ENCODE data around the gene CPHXL2.

The CPHXL2 gene

DNA sequence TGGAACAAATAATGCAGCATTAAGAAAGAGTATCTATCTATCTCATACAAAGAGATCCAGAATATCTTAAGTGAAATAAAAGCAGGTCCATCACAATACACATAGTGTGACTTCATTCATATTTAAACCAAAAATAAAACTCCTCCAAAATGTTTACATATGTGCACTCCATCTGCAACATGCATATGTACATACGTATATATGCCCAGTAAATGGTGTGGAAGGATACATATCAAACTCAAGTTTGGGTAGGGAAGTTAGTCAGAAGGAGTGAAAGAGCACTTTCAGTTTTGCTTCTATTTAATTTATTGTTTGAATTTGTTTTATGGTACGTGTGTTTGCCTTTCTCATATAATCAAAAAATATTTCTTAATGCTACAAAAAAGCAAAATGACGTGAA, 41.8 kb downstream of the CPHXL2 start:
- no peak for DNase-seq

DNA sequence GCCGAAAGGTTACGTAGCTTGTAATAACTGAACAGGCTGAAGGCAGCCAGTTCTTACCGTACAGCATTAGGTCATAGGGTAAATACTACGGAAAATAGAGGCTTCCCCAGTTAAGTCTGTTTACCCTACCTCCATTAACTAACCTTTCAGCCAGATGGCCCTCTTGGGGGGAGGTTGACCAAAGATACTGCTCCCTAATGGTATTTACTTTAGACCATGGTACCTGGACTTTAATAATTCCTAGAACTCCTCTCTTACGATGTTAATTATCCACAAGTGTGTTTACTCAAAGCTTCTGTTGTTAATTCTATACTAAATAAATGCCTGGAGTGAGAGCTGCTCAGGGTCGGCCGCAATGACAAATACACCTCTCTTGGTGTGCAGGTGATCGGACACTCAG, 44.0 kb downstream of the CPHXL2 start:
- DNase-seq, result no peak

DNA sequence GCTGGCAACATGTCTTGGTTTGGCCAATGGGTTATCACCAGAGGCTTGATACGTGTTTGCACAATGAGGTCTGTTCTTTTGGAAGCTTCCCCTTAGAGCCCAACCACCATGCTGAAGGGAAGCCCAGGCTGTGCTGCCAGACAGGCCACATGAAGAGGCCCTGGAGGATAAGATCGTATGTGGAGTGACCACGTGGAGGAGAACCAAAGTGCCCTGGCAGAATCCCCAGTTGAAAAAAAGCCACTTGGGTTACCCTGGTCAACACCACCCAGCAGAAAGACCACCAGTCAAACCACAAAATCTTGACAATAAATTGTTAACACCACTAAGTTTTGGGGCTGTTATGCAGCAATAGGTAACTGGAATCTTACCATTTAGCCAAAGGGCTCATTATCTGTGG, 46.8 kb downstream of the CPHXL2 start:
- no peak for DNase-seq

DNA sequence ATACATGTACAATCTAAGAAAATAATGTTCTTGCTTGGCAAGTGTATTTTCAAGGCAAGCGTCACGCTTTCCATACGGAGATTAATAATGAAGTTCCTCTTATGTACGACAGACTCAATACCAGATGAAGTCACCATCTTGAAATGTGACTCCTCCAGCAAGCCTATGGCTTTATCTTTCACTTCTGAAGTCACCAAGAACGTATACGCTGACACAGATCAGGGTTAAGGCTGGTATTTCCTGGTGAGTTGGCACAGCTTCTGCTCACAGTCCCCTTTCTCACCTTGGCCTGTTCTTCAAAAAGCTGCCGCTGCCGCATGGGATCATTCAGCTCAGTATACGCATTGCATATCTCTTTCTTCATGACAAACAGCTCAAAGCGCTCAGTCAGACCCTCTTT, 47.7 kb downstream of the CPHXL2 start:
- DNase-seq, result no peak

DNA sequence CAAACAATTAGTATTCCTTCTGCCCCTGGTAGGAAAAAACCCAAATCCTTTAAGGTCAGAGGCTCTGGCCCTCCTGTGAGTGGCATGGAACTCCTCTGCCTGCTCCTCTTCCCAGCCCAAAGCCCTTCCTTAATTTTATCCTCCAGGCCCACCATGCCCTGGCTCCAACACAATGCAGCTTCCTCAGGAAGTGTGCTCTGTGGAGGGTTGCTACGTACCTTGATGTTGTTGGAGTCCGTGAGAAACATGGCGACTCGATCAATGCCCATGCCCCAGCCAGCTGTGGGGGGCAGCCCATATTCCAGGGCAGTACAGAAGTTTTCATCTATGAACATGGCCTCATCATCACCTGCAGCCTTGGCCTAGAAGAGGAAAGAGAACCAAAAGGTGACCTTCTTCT, 48.5 kb downstream of the CPHXL2 start:
- no peak for DNase-seq

DNA sequence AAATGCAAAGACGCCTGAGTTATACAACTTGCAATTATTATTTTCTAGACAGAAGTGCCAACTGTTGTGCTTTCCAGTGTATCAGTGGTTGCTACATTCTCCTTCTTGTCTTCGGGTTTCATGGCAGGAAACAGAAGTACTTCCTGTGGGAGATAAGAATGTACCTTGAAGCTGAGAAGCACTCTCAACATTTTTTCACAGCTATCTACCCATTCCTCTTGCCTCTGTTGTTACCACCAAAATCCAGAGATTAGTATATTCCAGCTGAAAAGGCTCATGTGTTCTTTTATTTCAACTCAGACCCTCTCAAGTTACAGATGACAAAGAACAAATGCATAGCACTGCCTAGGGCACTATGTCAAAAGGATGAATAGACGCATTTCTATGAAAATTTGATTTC, 49.0 kb downstream of the CPHXL2 start:
- DNase-seq, result peak; percentile 54

DNA sequence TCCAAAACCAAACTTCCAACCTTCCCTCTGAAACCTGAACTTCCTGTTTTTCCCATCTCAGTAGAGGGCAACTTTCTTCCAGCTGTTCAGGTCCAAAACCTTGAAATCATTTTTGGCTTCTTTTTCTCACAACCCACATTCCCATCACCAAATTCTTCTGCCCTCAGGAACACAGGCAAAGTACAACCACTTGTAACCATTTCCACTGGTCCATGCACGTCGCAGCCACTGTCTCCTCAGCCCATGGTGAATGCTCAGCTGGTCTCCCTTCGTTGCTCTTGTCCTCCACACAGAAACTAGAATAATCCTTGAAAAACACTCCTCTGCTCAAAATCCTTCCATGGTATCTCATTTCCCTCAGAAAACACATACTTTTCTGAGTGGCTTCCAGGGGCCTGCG, 50.0 kb downstream of the CPHXL2 start:
- no peak for DNase-seq

DNA sequence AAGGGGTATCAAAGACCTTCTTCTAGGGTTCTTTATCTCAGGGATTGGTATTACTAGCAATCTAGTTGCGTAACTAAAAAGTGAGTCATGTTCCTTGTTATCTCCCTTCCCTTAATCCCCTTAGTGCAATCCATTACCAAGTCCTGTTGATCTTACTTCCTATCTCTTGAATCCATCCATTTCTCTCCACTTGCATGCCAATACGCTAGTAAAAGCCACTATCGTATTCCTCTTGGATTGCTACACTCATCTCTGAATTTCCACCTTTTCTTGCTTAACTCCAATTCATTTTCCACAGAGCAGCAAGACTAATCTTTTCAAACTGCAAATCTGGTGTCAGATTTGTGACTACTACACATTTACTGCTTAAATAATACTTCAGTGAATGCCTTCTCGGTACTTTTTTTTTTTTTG, 51.9 kb downstream of the CPHXL2 start:
- DNase-seq, result no peak

DNA sequence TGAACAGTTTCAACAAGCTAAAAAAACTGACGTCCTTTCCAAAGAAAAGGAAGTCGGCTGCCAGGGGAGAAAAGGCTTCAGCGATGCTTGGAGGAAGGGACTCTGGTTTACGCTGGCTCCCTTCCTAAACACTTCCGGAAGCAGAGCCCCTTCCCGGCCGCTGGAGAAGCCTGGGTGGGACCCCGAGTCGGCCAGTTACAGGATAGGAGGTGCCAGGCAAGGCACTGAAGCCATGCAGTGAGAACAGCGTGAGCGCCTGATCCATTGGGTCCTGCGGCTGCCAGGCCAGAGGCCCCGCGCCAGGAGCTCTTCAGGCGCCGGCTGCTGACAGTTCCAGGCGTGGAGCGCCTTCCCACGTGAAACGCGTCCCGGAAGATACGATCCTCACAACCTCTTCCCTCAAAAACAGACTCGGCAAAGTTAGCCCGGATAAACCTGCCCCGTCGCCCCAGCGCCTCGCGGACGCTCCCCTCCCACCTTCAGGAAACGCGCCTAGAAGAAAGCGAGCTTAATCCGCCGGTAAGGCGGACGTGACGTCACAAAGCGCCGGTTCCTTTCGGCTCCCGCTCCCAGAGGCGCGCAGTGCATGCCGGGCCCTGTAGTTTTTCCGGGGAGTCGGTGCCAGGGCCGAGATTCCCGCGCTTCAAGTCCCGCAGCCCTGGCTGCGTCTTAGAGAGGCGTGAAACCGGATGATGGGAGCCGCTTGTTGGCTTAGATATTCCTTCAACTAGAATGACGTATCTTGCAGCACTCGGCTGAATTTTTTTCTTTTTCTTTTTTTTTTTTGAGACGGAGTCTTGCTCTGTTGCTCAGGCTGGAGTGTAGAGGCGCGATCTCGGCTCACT, 53.8 kb downstream of the CPHXL2 start, which contains the start of gene ADAT1:
Gene ADAT1 (minus strand): TSS at position 521 of the 845 bp plus-strand sequence. CDS start 2,482 bp downstream, outside the sequence.
- peak; percentile 98 for DNase-seq

DNA sequence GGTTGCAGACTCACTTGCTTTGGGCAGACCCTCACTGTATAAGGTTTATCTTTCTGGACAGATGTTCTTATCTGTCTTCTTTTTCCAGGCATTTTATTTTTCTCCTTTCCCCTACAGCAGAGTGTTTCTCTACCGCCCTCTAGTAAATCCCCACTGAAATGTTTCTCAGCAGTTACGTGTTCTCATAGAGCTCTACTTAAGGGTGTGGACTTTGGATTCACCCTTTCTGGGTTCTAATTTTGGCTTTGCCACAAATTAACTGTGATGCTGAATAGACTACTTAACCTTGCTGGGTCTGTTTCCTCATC, 55.7 kb downstream of the CPHXL2 start:
- peak; percentile 56 for DNase-seq

DNA sequence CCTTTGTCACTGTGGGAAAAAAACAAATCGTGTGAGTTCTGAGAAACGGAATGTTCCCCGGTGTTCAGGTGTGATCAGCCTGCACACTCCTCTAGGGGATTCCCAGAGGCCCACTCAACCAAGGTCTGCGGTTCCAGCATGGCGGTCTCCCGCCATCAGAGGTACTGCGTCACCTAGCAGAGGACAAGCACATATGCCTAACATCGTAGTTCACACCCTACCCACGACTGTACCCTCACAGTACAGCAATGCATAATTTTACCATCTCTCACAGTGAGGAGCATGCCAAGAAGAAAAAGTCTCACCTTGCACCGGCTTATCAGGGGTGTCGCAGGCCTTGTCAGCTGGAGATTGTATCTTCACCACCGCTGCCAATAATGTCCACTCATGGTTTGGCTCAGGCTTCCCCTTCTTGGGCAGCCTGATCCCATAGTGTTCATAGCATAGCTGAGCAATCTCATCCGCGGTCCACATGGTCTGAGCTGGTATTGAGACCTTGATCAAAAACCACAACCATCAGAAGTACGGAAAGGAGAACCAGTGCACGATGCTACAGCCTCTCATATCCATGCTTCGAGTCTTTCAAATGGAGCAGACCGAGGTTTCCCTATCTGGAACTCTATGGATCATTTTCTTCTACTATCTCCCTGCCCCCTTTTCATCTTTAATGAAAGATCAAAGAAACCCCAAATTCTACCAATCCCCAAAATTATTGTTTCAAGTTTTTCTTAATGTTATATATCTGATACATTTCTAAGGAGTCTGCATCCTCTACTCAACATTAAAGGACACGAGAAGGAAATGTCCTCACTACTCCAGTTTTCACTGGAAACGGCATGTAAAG, 56.3 kb downstream of the CPHXL2 start:
- peak; percentile 84 for DNase-seq

DNA sequence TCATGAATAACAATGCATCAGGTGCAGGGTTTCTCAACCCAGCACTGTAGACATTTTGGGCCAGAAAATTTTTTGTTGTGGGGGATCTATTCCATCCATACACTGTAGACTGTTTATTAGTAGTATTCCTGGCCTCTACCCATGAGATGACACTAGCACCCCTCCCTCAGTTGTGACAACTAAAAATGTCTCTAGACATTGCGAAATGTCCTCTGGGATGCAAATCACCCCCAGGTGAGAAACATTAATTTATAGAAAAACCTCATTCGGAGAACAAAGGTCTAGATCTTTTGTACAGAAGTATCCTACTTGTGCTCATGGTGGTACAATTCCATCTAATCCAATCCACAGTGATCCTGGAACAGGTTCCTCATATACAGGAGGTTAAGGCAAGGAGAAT, 58.0 kb downstream of the CPHXL2 start:
- no peak for DNase-seq

DNA sequence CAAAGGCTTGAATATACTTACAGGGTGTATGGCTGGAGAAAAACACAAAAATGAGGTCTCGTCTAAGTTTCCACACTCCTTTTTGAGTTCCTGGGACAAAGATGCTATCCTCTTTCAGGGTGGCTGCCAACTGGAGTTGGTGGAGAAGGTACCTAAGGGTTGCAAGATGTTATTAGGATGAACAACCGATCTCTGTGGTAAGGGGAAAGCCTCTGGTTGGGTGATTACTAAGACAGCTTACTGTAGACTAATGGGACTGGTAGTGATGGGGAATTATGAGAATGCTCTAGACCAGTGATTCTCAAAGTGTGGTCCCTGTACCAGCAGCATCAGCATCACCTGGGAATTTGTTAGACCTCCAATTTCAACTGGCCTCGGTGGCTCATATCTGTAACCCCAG, 59.7 kb downstream of the CPHXL2 start:
- DNase-seq, result no peak

DNA sequence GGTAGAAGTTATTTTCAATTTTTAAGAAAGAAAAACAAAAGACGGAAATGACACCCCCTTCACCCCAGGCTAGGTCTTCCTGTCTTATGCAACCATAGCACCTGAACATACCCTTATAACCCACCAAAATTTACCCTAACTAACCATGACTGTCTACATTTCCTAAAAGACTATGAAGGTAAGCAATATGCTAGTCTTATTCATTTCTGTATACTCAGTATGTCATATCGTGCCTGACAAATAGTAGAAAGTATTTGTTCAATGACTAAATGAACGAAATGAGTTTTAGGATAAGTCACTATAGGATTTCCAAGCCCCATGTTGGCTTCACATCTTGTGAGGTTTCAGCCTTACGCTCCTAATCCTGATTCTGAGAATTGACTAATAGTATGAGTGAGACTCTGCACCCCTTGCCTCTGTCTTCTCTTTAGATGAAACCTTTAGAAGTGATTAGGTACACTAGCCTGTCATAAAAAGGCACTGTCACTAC, 60.2 kb downstream of the CPHXL2 start:
- DNase-seq, result peak; percentile 56

DNA sequence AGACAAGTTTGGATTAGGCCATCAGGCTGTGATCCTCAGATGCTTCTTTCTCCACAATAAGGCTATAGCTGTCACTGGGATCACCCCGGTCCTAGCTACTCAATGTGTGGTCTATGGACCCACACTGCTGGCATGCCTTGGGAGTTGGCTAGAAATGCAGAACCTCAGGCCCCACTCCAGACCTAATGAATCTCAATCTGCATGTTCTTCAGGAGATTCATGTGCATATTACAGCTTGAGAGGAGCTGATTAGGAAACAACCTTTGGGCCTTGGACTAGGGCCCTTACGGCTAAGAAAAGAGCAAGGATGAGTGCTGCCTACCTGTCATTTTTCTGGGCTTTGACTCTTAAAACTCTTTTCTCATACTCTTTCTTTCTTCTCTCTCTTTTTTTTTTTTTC, 61.2 kb downstream of the CPHXL2 start:
- no peak for DNase-seq

DNA sequence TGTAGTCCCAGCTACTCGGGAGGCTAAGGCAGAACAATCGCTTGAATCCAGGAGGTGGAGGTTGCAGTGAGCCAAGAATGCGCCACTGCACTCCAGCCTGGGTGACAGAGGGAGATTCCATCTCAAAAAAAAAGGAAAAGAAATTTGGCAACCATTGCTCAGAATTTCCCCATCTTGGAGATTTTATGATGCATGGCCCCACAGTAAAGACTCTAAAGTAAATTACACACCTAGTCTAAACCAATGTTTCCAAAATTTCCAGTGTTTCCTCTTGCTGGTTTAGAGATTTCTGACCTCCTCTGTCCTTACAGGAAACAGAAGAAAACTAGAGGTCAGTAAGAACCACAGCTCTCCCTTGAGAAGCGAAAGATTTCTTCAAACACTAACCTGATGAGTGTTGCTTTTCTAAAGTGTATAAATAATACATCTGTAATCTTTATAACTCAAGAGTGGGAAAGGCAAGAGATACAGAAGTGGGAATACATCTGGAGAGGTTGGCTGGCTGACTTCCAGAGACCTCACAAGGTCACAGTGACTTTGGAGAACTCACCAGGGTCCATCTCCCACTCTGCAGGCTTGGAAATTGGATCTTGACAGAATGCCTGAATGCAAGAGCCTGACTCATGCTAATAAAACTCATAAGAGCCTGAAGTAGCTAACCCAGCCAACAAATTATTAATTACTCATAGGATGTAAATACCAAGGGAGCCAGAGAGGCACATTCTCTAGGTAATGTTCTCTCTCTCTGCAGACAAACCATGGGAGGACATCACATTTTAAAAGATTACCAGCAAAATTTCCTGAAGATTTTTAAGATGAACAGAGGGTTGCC, 62.5 kb downstream of the CPHXL2 start:
- no peak for DNase-seq
